Type B pancreatic cell (in vitro differentiated cells): ENCODE measurements around the gene UBXN6. TPM values are rescaled to one million over a fixed set of nuclear protein-coding genes. Genes with fewer than 3 reads are reported as not detected.

Experiments
- DNase-seq: peaks from one replicate; pipeline ENCODE4 v3.0.0; 2021; ENCODE audit warnings: mixed read lengths; ENCODE audit not compliant: unreplicated experiment; ENCODE audit errors: extremely low spot score
- H3K27ac Mint-ChIP-seq: 2 replicates; pipeline ENCODE4 v1.8.0; 2021; ENCODE audit warnings: mild to moderate bottlenecking, mixed read lengths
- H3K27me3 Mint-ChIP-seq: 2 replicates; pipeline ENCODE4 v1.8.0; 2021; ENCODE audit warnings: mixed read lengths
- H3K36me3 Mint-ChIP-seq: 2 replicates; pipeline ENCODE4 v1.8.0; 2021; ENCODE audit warnings: mixed read lengths
- H3K4me1 Mint-ChIP-seq: one replicate; pipeline ENCODE4 v1.8.0; 2021; ENCODE audit warnings: mixed read lengths; ENCODE audit not compliant: unreplicated experiment
- H3K4me3 Mint-ChIP-seq: 2 replicates; pipeline ENCODE4 v1.8.0; 2021; ENCODE audit warnings: mild to moderate bottlenecking, mixed read lengths
- H3K9me3 Mint-ChIP-seq: 2 replicates; pipeline ENCODE4 v1.8.0; 2021; ENCODE audit warnings: mixed read lengths
- CTCF ChIP-seq: fragments of 200-600 bp; sonication (generic); conservative IDR thresholded peaks from 2 replicates; pipeline ENCODE4 v1.5.0; 2021; ENCODE audit warnings: antibody characterized with exemption, mild to moderate bottlenecking
- total RNA-seq: library from RNA; stranded (reverse); gene quantifications from 2 replicates; pipeline ENCODE4 v1.2.1, GENCODE V29; 2021; ENCODE audit warnings: low replicate concordance

UBXN6 gene
- total RNA-seq, 1 donor from 2014 or later = 60.8 TPM

- Mint-ChIP-seq H3K27ac (no peak overlapping the region), H3K36me3 (peaks cover 10% of the 10 kb centered on the region), H3K4me1 (no peaks in the 10 kb centered on the region), H3K27me3 (no peaks in the 10 kb centered on the region), H3K9me3 (no peaks in the 10 kb centered on the region), H3K4me3 (no peak overlapping the region)
- DNase-seq = no peak
- no peak for TF ChIP-seq CTCF
Observed at GRCh38 chr19:4439243-4439642, 18.4 kb downstream of the UBXN6 start.

- H3K9me3 Mint-ChIP-seq = no peaks in the 10 kb centered on the region
- H3K27ac Mint-ChIP-seq = no peak overlapping the region
- TF ChIP-seq CTCF = no peak
- H3K4me1 Mint-ChIP-seq = no peaks in the 10 kb centered on the region
- H3K27me3 Mint-ChIP-seq = no peaks in the 10 kb centered on the region
- no peak for DNase-seq
- H3K4me3 Mint-ChIP-seq = no peak overlapping the region
- peaks cover 10% of the 10 kb centered on the region for H3K36me3 Mint-ChIP-seq
Observed at GRCh38 chr19:4437103-4437502, 20.5 kb downstream of the UBXN6 start.

- peaks cover 10% of the 10 kb centered on the region for H3K36me3 Mint-ChIP-seq
- H3K4me3 Mint-ChIP-seq = no peak overlapping the region
- no peaks in the 10 kb centered on the region for H3K4me1 Mint-ChIP-seq
- no peak overlapping the region for H3K27ac Mint-ChIP-seq
- H3K27me3 Mint-ChIP-seq = no peaks in the 10 kb centered on the region
- no peak for TF ChIP-seq CTCF
- no peak for DNase-seq
- H3K9me3 Mint-ChIP-seq = no peaks in the 10 kb centered on the region
Observed at GRCh38 chr19:4436231-4436630, 21.4 kb downstream of the UBXN6 start.

- TF ChIP-seq CTCF = no peak
- H3K4me3 Mint-ChIP-seq = no peak overlapping the region
- H3K27ac Mint-ChIP-seq = no peak overlapping the region
- DNase-seq = no peak
- H3K36me3 Mint-ChIP-seq = peaks cover 14% of the 10 kb centered on the region
- no peaks in the 10 kb centered on the region for H3K9me3 Mint-ChIP-seq
- no peaks in the 10 kb centered on the region for H3K4me1 Mint-ChIP-seq
- no peaks in the 10 kb centered on the region for H3K27me3 Mint-ChIP-seq
Observed at GRCh38 chr19:4434391-4434790, 23.2 kb downstream of the UBXN6 start.

GRCh38 chr19:4432918-4433506 lies 24.6 kb downstream of the UBXN6 start:
- no peaks in the 10 kb centered on the region for H3K27me3 Mint-ChIP-seq
- TF ChIP-seq CTCF = no peak
- no peaks in the 10 kb centered on the region for H3K4me1 Mint-ChIP-seq
- H3K27ac Mint-ChIP-seq = no peak overlapping the region
- no peak overlapping the region for H3K4me3 Mint-ChIP-seq
- peaks cover 11% of the 10 kb centered on the region for H3K36me3 Mint-ChIP-seq
- H3K9me3 Mint-ChIP-seq = no peaks in the 10 kb centered on the region
- no peak for DNase-seq
